Mammary epithelial cell (primary cell): ENCODE measurements around the gene LRRC28.

Experiments
- EZH2 ChIP-seq: IDR thresholded peaks from 2 replicates; pipeline ENCODE4 v1.6.1; 2012; ENCODE audit warnings: low read length, inconsistent platforms, borderline replicate concordance
- TF ChIP-seq, protein P1 (sequence below), 2 donors: IDR thresholded peaks in 1 of 2; conservative IDR thresholded peaks in 1 of 2; 2 replicates each; pipeline ENCODE4 v1.5.1; 2011 to 2012; ENCODE audit warnings: inconsistent platforms in 2 of 2, low read length in 2 of 2, mild to moderate bottlenecking in 2 of 2, control low read depth in 1 of 2, low read depth in 1 of 2; ENCODE audit not compliant: insufficient read depth in 1 of 2; ENCODE audit errors: extremely low read depth in 1 of 2

DNA sequence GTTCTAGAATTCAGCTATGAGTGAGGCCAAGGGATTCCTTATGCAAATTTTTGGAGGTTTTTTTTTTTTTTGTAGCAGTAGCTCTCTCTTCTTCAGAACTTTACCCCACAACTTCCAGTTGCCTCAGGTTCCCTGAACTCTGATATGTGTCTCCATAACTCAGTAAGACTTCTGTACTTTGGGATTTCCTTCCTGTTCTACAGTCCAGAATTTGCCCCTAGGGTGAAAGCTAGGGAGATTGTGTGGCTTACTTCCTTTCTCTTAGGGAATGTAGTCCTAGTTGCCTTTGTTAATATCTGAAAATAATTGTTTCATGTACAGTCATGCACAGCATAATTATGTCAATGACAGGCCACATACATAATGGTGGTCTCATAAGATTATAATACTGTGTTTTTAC is 30.8 kb downstream of the LRRC28 start:
- TF ChIP-seq, protein P1, sequence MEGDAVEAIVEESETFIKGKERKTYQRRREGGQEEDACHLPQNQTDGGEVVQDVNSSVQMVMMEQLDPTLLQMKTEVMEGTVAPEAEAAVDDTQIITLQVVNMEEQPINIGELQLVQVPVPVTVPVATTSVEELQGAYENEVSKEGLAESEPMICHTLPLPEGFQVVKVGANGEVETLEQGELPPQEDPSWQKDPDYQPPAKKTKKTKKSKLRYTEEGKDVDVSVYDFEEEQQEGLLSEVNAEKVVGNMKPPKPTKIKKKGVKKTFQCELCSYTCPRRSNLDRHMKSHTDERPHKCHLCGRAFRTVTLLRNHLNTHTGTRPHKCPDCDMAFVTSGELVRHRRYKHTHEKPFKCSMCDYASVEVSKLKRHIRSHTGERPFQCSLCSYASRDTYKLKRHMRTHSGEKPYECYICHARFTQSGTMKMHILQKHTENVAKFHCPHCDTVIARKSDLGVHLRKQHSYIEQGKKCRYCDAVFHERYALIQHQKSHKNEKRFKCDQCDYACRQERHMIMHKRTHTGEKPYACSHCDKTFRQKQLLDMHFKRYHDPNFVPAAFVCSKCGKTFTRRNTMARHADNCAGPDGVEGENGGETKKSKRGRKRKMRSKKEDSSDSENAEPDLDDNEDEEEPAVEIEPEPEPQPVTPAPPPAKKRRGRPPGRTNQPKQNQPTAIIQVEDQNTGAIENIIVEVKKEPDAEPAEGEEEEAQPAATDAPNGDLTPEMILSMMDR (conservative IDR thresholded peaks at IDR 0.05 in 1 of 2, IDR thresholded peaks at IDR 0.05 in 1 of 2; ENCODE audit: extremely low read depth in 1 of 2, insufficient read depth in 1 of 2, low read depth in 1 of 2, low read length in 2 of 2) = no peak
- no peak for TF ChIP-seq EZH2
